ENCODE results near the gene MSL3. TPM values are rescaled to one million over a fixed set of nuclear protein-coding genes. Genes with fewer than 3 reads are reported as not detected.

MSL3 gene
- total and polyA plus RNA-seq, 12 donors, result 12.0 to 43.7 (median 19.3) TPM

- intact Hi-C loops (cut with DNase I), result no loop called here
- Histone ChIP-seq H3K27me3 (peaks cover 4% of the 10 kb centered on the region), H3K9me3 (replicated peaks in 1 of 3) (no peaks in the 10 kb centered on the region), H3K4me1 (replicated peaks in 1 of 2) (no peaks in the 10 kb centered on the region), H3K36me3 (replicated peaks in 1 of 2) (no peaks in the 10 kb centered on the region), H3K4me3 (no peak overlapping the region), H3K27ac (no peak overlapping the region)
- TF ChIP-seq POLR2A (IDR thresholded peaks at IDR 0.05) (no peak), CTCF (IDR thresholded peaks at IDR 0.05) (no peak)
- WGBS, 4 donors, result 13 to 83% (median 68%) methylated on average over 1 of the region's 1 CpG
- no peak for DNase-seq
These were observed 33.5 kb downstream of the MSL3 start for GRCh38 chrX:11791537-11791936.

GRCh38 chrX:11792461-11793421 lies 34.7 kb downstream of the MSL3 start:
- 50 to 69% (median 63%) methylated on average over 7 to 8 of the region's 8 CpGs for WGBS, 4 donors
- Histone ChIP-seq H3K36me3 (replicated peaks in 1 of 2) (no peaks in the 10 kb centered on the region), H3K4me1 (replicated peaks in 1 of 2) (no peaks in the 10 kb centered on the region), H3K4me3 (no peak overlapping the region), H3K27me3 (peaks cover 7% of the 10 kb centered on the region), H3K9me3 (replicated peaks in 1 of 3) (no peaks in the 10 kb centered on the region), H3K27ac (no peak overlapping the region)
- DNase-seq, result no peak
- TF ChIP-seq POLR2A (IDR thresholded peaks at IDR 0.05), result no peak
- no peak for TF ChIP-seq CTCF (IDR thresholded peaks at IDR 0.05)
- intact Hi-C loops (cut with DNase I), result no loop called here

- TF ChIP-seq POLR2A (IDR thresholded peaks at IDR 0.05) (no peak), CTCF (IDR thresholded peaks at IDR 0.05) (no peak)
- intact Hi-C loops (cut with DNase I), result no loop called here
- H3K9me3 ChIP-seq (replicated peaks in 1 of 3), result no peaks in the 10 kb centered on the region
- H3K36me3 ChIP-seq (replicated peaks in 1 of 2), result no peaks in the 10 kb centered on the region
- H3K27ac ChIP-seq, result no peak overlapping the region
- peaks cover 9% of the 10 kb centered on the region for H3K27me3 ChIP-seq
- 52 to 74% (median 61%) methylated on average over 3 to 6 of the region's 6 CpGs for WGBS, 4 donors
- H3K4me3 ChIP-seq, result no peak overlapping the region
- no peaks in the 10 kb centered on the region for H3K4me1 ChIP-seq (replicated peaks in 1 of 2)
- no peak for DNase-seq
These were observed 35.7 kb downstream of the MSL3 start for GRCh38 chrX:11793734-11794133.

GRCh38 chrX:11813341-11813740 lies 55.3 kb downstream of the MSL3 start:
- peaks cover 3% of the 10 kb centered on the region for H3K27me3 ChIP-seq

More at GRCh38 chrX:11813341-11813740, 55.3 kb downstream of the MSL3 start:
- DNase-seq, result no peak
- TF ChIP-seq CTCF (IDR thresholded peaks at IDR 0.05) (no peak), POLR2A (IDR thresholded peaks at IDR 0.05) (no peak)
- no peaks in the 10 kb centered on the region for H3K9me3 ChIP-seq (replicated peaks in 1 of 3)
- intact Hi-C loops (cut with DNase I), result no loop called here
- H3K27ac ChIP-seq, result no peak overlapping the region
- no peaks in the 10 kb centered on the region for H3K4me1 ChIP-seq (replicated peaks in 1 of 2)
- H3K4me3 ChIP-seq, result no peak overlapping the region
- no peaks in the 10 kb centered on the region for H3K36me3 ChIP-seq (replicated peaks in 1 of 2)
- 57 to 68% (median 65%) methylated on average over 2 of the region's 2 CpGs for WGBS, 4 donors

Other genes starting within 250 kb of the MSL3 start
- gene ARHGAP6, start 92.3 kb upstream of the MSL3 start, total RNA-seq, result 1 to 10 TPM in 8 of 9 donors, under 1 TPM in 1; 0.78 to 4.2 (median 3.0) TPM
- 1 to 10 TPM; 1.4 to 2.0 (median 1.7) TPM for gene ARHGAP6, start 92.3 kb upstream of the MSL3 start, polyA plus RNA-seq

Measured in adrenal gland (tissue), 12 donors.